GM12874 (cell line): ENCODE data around the gene SRGAP3.

ENCODE experiments used
- TF ChIP-seq, protein P1 (sequence below): IDR thresholded peaks from 2 replicates; pipeline ENCODE4 v1.5.1; 2011; ENCODE audit warnings: low read depth, mild to moderate bottlenecking, control low read depth, low read length, moderate library complexity; ENCODE audit not compliant: insufficient read depth

SRGAP3 gene

DNA sequence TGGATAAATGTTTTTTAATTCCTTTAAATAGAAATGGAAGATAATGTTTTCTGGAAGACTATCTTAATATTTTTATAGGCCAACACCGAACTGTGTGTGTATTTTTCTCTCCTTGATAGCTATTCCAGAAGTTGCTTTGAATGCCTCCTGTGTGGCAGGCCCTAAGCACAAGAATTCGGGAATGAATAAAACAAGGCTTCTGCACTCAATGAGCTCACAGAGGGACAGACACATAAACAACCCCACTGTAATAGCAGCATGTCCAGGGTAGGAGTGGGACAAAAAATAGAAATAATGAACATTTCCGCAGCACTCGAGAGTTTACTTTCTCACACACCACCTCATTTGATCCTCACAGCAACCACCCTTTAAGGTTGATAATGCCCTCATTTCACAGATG is 18.0 kb downstream of the SRGAP3 start:
- TF ChIP-seq, protein P1, sequence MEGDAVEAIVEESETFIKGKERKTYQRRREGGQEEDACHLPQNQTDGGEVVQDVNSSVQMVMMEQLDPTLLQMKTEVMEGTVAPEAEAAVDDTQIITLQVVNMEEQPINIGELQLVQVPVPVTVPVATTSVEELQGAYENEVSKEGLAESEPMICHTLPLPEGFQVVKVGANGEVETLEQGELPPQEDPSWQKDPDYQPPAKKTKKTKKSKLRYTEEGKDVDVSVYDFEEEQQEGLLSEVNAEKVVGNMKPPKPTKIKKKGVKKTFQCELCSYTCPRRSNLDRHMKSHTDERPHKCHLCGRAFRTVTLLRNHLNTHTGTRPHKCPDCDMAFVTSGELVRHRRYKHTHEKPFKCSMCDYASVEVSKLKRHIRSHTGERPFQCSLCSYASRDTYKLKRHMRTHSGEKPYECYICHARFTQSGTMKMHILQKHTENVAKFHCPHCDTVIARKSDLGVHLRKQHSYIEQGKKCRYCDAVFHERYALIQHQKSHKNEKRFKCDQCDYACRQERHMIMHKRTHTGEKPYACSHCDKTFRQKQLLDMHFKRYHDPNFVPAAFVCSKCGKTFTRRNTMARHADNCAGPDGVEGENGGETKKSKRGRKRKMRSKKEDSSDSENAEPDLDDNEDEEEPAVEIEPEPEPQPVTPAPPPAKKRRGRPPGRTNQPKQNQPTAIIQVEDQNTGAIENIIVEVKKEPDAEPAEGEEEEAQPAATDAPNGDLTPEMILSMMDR: no peak

DNA sequence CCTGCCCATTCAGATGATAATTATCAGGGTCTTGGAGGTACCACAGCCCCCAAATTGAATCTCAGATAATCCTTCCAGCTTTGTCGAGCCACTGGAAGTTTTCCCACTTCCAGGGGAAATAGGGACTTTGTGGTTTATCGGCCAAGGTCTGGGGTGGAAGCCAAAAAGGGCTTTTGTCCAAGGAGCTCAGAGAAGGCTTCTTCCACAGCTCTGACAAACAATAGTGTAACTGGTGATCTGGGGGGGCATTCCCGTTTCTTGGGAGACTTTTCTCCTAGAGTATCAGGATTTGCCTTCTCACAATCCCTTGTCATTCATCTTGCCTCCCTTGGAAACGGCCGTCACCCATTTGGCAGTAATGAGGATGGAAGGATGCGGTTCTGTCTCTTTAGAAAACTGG is 18.4 kb downstream of the SRGAP3 start:
- TF ChIP-seq, protein P1: no peak

DNA sequence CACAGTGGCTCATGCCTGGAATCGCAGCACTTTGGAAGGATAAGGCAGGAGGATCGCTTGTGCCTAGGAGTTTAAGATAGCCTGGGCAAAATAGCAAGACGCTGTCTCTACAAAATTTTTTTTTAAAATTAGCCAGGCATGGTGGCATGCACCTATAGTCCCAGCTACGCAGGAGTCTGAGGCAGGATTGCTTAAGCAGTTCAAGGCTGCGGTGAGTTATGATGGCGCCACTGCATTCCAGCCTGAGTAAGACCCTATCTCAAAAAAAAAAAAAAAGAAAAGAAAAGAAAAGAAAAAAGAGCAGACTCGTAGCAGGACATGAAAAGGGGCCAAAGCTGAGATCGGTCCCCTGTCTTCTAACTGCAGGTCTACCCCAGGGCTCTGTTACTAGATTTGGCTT is 18.9 kb downstream of the SRGAP3 start:
- TF ChIP-seq, protein P1: no peak

DNA sequence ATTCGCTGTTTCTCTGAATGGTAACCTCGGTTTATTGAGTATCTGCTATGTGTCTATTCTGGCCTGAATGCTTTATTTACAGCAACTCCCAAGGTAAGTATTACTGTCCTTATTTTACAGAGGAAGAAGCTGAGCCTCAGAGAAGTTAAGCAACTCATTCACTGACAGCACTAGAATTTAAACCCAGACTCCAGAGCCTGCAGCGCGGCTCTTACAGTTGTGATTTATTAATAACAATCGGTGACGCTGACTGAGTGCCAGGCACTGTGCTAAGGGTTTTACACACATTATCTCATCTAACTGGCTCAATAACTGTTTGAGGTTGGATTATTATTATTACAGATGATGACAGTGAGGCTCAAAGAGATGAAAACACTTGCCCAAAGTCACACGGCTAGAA is 19.6 kb downstream of the SRGAP3 start:
- TF ChIP-seq, protein P1: no peak

DNA sequence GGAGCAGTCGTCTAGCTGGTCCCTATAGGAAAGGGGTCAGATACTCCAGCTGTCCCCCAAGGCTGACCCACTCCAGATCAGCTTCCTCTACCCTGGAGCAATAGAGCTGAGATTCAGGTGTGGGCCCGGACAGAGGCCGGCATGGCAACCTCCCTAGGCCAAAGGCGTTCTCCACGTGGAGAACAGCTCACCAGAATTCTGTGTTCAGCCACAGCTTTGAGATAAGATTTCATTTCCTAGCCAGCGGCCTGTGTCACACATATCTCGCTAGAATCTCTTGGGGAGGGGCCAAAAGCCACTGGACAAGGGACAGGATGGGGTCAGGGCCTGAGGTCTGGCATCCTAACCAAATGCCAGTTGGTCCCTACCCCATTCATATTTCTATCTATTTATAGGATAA is 20.1 kb downstream of the SRGAP3 start:
- TF ChIP-seq, protein P1: no peak

DNA sequence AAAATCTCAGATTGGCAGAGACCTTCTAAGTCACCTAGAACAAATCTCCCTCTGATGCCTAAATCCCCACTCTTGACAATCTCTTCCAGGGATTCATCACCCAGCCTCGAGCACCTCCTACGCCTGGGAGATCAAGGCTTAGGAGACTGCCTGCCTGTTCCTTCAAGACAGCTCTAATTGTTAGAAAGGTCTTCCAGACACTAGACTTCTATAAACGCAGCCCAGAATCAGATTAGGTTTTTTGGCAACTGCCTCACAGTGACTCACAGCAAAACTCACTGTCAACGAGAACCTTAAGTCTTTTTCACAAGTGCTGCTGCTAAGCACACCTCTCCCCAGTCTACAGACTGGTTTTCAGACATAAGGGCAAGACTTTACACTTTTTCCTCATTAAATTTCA is 23.1 kb downstream of the SRGAP3 start:
- TF ChIP-seq, protein P1: no peak

DNA sequence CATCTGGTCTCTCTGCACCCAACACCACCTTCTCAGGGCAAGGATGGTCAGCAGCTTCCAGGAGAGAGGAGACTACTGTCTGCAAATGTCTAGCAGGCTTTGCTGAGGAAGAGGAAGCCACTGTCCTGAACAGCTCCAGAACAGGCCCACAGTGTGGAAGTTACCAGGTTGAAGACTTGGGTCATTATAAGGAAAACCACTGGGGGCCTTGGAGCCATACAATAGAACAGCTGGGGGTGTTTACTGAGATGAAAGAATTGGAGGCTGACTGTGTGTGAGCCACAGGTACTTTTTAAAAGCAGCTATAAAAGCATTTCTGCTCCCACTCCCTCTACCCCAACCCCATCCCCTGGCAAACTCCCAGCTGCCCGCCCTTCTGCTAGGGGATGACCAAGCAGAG is 24.2 kb downstream of the SRGAP3 start:
- TF ChIP-seq, protein P1: no peak

DNA sequence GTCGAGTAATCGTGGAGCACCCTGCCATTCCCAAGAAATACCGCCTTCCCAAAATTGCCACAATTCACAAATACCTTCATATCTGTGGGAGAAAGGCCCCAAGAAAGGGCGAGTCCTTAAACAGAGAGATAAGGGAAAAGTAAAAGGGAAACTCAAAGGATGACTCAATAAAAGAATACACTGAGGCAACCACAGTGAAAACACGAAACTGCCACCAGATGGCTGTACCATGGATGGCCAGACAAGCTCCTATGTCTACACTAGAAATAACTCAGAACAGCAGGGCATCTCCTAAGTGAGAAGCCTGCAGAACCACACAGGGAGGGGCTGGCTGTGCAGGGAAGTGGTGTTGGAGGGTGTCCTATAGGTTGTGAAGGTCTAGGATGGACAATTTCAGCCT is 25.0 kb downstream of the SRGAP3 start:
- TF ChIP-seq, protein P1: peak; percentile 22; the same call in 1 of the 2 replicates
